Trophoblast cell (in vitro differentiated cells and primary cell): ENCODE data around the gene PTPN12.
"Not testable (repeated sequence)": the region's sequence is repeated elsewhere in the genome, so short reads cannot be mapped to it uniquely, and the experiment has no call there.

Experiments
- DNase-seq, 2 donors: peaks; one replicate each; pipeline ENCODE4 v3.0.0-alpha.2; 2016
- H2AFZ ChIP-seq: 2 replicates; pipeline ENCODE4 v1.6.1; 2013; ENCODE audit warnings: low read length, moderate library complexity, mild to moderate bottlenecking; ENCODE audit not compliant: insufficient read depth, poor library complexity
- H2AK5ac ChIP-seq: 2 replicates; pipeline ENCODE4 v1.6.1; 2013; ENCODE audit warnings: mild to moderate bottlenecking, low read length
- H2BK120ac ChIP-seq: 2 replicates; pipeline ENCODE4 v1.6.1; 2013; ENCODE audit warnings: low read length, mild to moderate bottlenecking, moderate library complexity; ENCODE audit not compliant: insufficient read depth, poor library complexity
- H2BK12ac ChIP-seq: 2 replicates; pipeline ENCODE4 v1.6.1; 2013; ENCODE audit warnings: mild to moderate bottlenecking, low read length, moderate library complexity
- H2BK5ac ChIP-seq: 2 replicates; pipeline ENCODE4 v1.6.1; 2013; ENCODE audit warnings: low read length, low read depth, moderate library complexity, mild to moderate bottlenecking; ENCODE audit not compliant: poor library complexity
- H3K14ac ChIP-seq: 2 replicates; pipeline ENCODE4 v1.6.1; 2013; ENCODE audit warnings: mild to moderate bottlenecking, low read length
- H3K18ac ChIP-seq: 2 replicates; pipeline ENCODE4 v1.6.1; 2013; ENCODE audit warnings: mild to moderate bottlenecking, low read length
- H3K23ac ChIP-seq: 2 replicates; pipeline ENCODE4 v1.6.1; 2013; ENCODE audit warnings: low read length
- H3K27ac ChIP-seq: 2 replicates; pipeline ENCODE4 v1.5.1; 2013; ENCODE audit warnings: low read depth, mild to moderate bottlenecking, inconsistent platforms, low read length, moderate library complexity
- H3K27me3 ChIP-seq: 2 replicates; pipeline ENCODE4 v1.6.1; 2013; ENCODE audit warnings: inconsistent platforms, mild to moderate bottlenecking, low read length, moderate library complexity; ENCODE audit not compliant: insufficient read depth
- H3K36me3 ChIP-seq, 2 experiments: 1 replicate in 1 of 2; 2 replicates in 1 of 2; pipeline ENCODE4 v1.6.1; 2013; ENCODE audit warnings: low read length in 2 of 2, mild to moderate bottlenecking in 2 of 2, moderate library complexity in 1 of 2; ENCODE audit not compliant: insufficient read depth in 2 of 2, control insufficient read depth in 1 of 2
- H3K4ac ChIP-seq: 2 replicates; pipeline ENCODE4 v1.6.1; 2013; ENCODE audit warnings: low read depth, mild to moderate bottlenecking, low read length, moderate library complexity
- H3K4me1 ChIP-seq, 2 experiments: 1 replicate in 1 of 2; 2 replicates in 1 of 2; pipeline ENCODE4 v1.6.1; 2013; ENCODE audit warnings: low read length in 2 of 2, mild to moderate bottlenecking in 2 of 2, moderate library complexity in 1 of 2; ENCODE audit not compliant: insufficient read depth in 2 of 2, control insufficient read depth in 1 of 2
- H3K4me2 ChIP-seq: 2 replicates; pipeline ENCODE4 v1.6.1; 2013; ENCODE audit warnings: inconsistent platforms, mild to moderate bottlenecking, low read length, moderate library complexity
- H3K4me3 ChIP-seq: 2 replicates; pipeline ENCODE4 v1.5.1; 2013; ENCODE audit warnings: mild to moderate bottlenecking, low read depth, low read length, inconsistent platforms
- H3K79me1 ChIP-seq: one replicate; pipeline ENCODE4 v1.6.1; 2013; ENCODE audit warnings: low read length
- H3K79me2 ChIP-seq: 2 replicates; pipeline ENCODE4 v1.6.1; 2013; ENCODE audit warnings: low read length, mild to moderate bottlenecking; ENCODE audit not compliant: control insufficient read depth, insufficient read depth, poor library complexity
- H3K9ac ChIP-seq: 2 replicates; pipeline ENCODE4 v1.6.1; 2013; ENCODE audit warnings: mild to moderate bottlenecking, low read length
- H3K9me3 ChIP-seq: 2 replicates; pipeline ENCODE4 v1.6.1; 2013; ENCODE audit warnings: low read depth, mild to moderate bottlenecking, control low read depth, inconsistent platforms, low read length; ENCODE audit not compliant: insufficient read depth
- H4K12ac ChIP-seq: 2 replicates; pipeline ENCODE4 v1.6.1; 2013; ENCODE audit warnings: low read depth, mild to moderate bottlenecking, low read length, moderate library complexity
- H4K8ac ChIP-seq: 2 replicates; pipeline ENCODE4 v1.6.1; 2013; ENCODE audit warnings: low read depth, mild to moderate bottlenecking, low read length, moderate library complexity
- H4K91ac ChIP-seq: one replicate; pipeline ENCODE4 v1.6.1; 2013; ENCODE audit warnings: low read depth, mild to moderate bottlenecking, low read length, moderate library complexity
- WGBS: extraction: QIAGEN DNeasy Blood & Tissue Kit; methylation state at CpG from one replicate; pipeline ENCODE4 v1.1.7; 2013; ENCODE audit warnings: missing lambda C conversion rate; ENCODE audit not compliant: insufficient read length, insufficient coverage; ENCODE audit errors: extremely low coverage; 5-methylcytosine and 5-hydroxymethylcytosine counted together

The PTPN12 gene

DNA sequence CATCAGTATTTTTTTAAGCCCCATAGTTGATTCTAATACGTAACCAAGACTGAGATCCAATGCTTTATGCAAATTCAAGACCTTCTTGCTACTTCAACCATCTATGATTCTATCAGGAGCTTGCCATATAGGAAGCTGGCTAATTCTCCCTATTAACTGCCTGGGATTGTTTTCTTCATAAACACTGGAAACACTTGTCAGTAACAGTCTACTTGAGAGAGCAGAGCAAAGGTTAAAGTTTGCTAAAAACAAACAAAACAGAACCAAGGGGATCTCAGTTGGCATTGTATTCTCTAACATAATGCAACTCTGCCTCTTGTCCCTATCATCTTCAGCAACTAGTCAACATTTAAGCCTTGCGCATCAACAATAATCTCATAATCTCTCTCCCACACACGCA, 21.0 kb upstream of the PTPN12 start:
- H3K4me2 ChIP-seq, result no peak overlapping the region
- no peaks in the 10 kb centered on the region for H3K79me2 ChIP-seq
- H3K4me1 ChIP-seq, result no peaks in the 10 kb centered on the region
- H3K4ac ChIP-seq, result no peak overlapping the region
- no peaks in the 10 kb centered on the region for H3K9me3 ChIP-seq
- H2AK5ac ChIP-seq, result no peak overlapping the region
- no peak overlapping the region for H3K27ac ChIP-seq
- no peak overlapping the region for H3K18ac ChIP-seq
- no peaks in the 10 kb centered on the region for H3K79me1 ChIP-seq
- no peaks in the 10 kb centered on the region for H3K27me3 ChIP-seq
- no peak overlapping the region for H3K23ac ChIP-seq
- no peak overlapping the region for H2BK5ac ChIP-seq
- no peak overlapping the region for H3K14ac ChIP-seq
- WGBS, result 100% methylated on average over 2 of the region's 3 CpGs
- no peak overlapping the region for H3K4me3 ChIP-seq
- H4K8ac ChIP-seq, result no peak overlapping the region
- H2BK12ac ChIP-seq, result no peak overlapping the region
- no peak overlapping the region for H3K9ac ChIP-seq
- no peak overlapping the region for H2AFZ ChIP-seq
- H4K12ac ChIP-seq, result no peak overlapping the region
- no peak for DNase-seq
- no peak overlapping the region for H2BK120ac ChIP-seq
- H4K91ac ChIP-seq, result no peak overlapping the region
- H3K36me3 ChIP-seq, result no peaks in the 10 kb centered on the region

GRCh38 chr7:77520261-77520660, 16.8 kb upstream of the PTPN12 start:
- no peaks in the 10 kb centered on the region for H3K27me3 ChIP-seq
- H3K9ac ChIP-seq, result no peak overlapping the region
- WGBS, result no CpG with 5 or more reads among the region's 1 CpG
- no peak overlapping the region for H2BK120ac ChIP-seq
- no peak overlapping the region for H3K4me2 ChIP-seq
- H3K9me3 ChIP-seq, result no peaks in the 10 kb centered on the region
- H2AK5ac ChIP-seq, result no peak overlapping the region
- no peak overlapping the region for H3K4me3 ChIP-seq
- H2AFZ ChIP-seq, result no peak overlapping the region
- H3K79me2 ChIP-seq, result no peaks in the 10 kb centered on the region
- no peak overlapping the region for H3K18ac ChIP-seq
- H3K79me1 ChIP-seq, result no peaks in the 10 kb centered on the region
- peak; percentile 14 to 93 for DNase-seq
- no peaks in the 10 kb centered on the region for H3K36me3 ChIP-seq
- no peak overlapping the region for H4K91ac ChIP-seq
- no peak overlapping the region for H3K14ac ChIP-seq
- H4K12ac ChIP-seq, result no peak overlapping the region
- H2BK12ac ChIP-seq, result no peak overlapping the region
- no peak overlapping the region for H3K4ac ChIP-seq
- no peak overlapping the region for H2BK5ac ChIP-seq
- H3K4me1 ChIP-seq, result no peaks in the 10 kb centered on the region
- H3K27ac ChIP-seq, result no peak overlapping the region
- no peak overlapping the region for H3K23ac ChIP-seq
- H4K8ac ChIP-seq, result no peak overlapping the region

DNA sequence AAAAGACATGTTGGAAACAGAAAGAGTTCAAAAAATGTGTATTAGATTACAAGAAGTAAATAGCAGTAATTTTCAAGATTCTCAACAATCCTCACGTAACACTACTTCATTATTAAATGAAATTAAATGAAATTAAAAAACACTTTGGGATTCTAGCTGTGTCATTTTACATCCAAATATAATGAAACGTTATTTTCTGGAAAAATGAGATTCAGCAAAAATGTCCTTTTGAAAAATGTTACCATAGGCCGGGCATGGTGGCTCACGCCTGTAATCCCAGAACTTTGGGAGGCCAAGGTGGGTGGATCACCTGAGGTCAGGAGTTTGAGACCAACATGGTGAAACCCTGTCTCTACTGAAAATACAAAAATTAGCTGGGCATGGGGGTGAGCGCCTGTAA, 15.6 kb upstream of the PTPN12 start:
- not testable (repeated sequence) for H3K4ac ChIP-seq, H3K9ac ChIP-seq, H4K8ac ChIP-seq, H3K14ac ChIP-seq, DNase-seq, H3K23ac ChIP-seq, H4K12ac ChIP-seq, H3K4me1 ChIP-seq, H3K18ac ChIP-seq, H3K79me2 ChIP-seq, H4K91ac ChIP-seq, H2BK120ac ChIP-seq, H3K4me3 ChIP-seq, H3K27me3 ChIP-seq, H2AK5ac ChIP-seq, H3K79me1 ChIP-seq, H3K4me2 ChIP-seq, H3K9me3 ChIP-seq, H3K27ac ChIP-seq, H3K36me3 ChIP-seq, H2BK5ac ChIP-seq, H2BK12ac ChIP-seq, H2AFZ ChIP-seq
- WGBS, result no CpG with 5 or more reads among the region's 5 CpGs

DNA sequence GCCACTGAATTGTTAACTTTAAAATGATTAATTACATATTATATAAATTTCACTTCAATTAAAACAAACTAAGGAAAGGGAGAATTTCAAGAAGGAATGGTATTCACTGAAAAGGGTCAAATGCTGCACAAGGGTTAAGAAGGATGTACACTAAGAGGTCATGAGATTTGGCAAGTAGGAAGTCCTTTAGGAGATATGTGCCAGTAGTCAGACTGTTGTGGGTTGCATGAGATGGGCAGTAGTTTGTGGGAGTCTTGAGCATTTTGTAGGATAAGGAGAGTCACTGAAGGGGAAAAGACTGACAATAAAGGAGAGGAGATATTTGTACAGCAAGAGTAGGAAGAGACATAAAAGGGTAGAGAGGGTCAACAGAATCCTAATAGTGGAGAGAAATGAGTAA, 12.4 kb upstream of the PTPN12 start:
- Histone ChIP-seq H4K12ac (no peak overlapping the region), H3K23ac (no peak overlapping the region), H2AK5ac (no peak overlapping the region), H2BK120ac (no peak overlapping the region), H3K79me1 (no peaks in the 10 kb centered on the region), H4K8ac (no peak overlapping the region), H3K4me2 (no peak overlapping the region), H2BK12ac (no peak overlapping the region), H3K4ac (no peak overlapping the region), H2AFZ (no peak overlapping the region), H3K27ac (no peak overlapping the region), H4K91ac (no peak overlapping the region), H3K9ac (no peak overlapping the region), H3K14ac (no peak overlapping the region), H3K79me2 (no peaks in the 10 kb centered on the region), H3K4me3 (no peak overlapping the region), H3K36me3 (no peaks in the 10 kb centered on the region), H3K4me1 (no peaks in the 10 kb centered on the region), H3K27me3 (no peaks in the 10 kb centered on the region), H2BK5ac (no peak overlapping the region), H3K9me3 (no peaks in the 10 kb centered on the region), H3K18ac (no peak overlapping the region)
- DNase-seq, result no peak

DNA sequence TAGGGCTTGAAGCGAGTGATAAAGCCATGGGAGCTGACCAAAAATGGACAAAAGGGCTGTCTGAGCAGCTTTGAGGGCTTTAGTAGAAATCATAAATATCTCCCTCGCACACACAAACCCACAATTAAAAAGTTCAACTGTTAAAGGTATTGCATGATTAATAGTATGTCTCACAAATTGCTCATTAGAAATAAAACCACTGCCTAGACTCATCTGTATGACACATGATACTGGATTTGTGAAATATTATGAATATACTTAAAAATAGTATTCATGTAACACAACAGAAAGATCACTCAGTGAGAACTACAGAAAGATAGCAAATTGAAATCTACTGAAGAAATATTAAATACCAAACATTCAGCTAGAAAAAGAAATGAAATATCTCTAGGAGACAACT, 11.9 kb upstream of the PTPN12 start:
- Histone ChIP-seq H2AK5ac (no peak overlapping the region), H3K4me3 (no peak overlapping the region), H2BK120ac (no peak overlapping the region), H2BK12ac (no peak overlapping the region), H4K8ac (no peak overlapping the region), H3K18ac (no peak overlapping the region), H3K4me1 (no peaks in the 10 kb centered on the region), H3K36me3 (no peaks in the 10 kb centered on the region), H3K9me3 (no peaks in the 10 kb centered on the region), H3K23ac (no peak overlapping the region), H3K9ac (no peak overlapping the region), H2AFZ (no peak overlapping the region), H3K4ac (no peak overlapping the region), H4K91ac (no peak overlapping the region), H4K12ac (no peak overlapping the region), H3K4me2 (no peak overlapping the region), H3K27me3 (no peaks in the 10 kb centered on the region), H3K14ac (no peak overlapping the region), H3K27ac (no peak overlapping the region), H3K79me2 (no peaks in the 10 kb centered on the region), H3K79me1 (no peaks in the 10 kb centered on the region), H2BK5ac (no peak overlapping the region)
- no CpG with 5 or more reads among the region's 2 CpGs for WGBS
- no peak for DNase-seq
